ENCODE data around the gene POLR3E.

POLR3E gene

GRCh38 chr16:22375963-22376640 lies 78.9 kb downstream of the POLR3E start:
- TF ChIP-seq, protein P1, sequence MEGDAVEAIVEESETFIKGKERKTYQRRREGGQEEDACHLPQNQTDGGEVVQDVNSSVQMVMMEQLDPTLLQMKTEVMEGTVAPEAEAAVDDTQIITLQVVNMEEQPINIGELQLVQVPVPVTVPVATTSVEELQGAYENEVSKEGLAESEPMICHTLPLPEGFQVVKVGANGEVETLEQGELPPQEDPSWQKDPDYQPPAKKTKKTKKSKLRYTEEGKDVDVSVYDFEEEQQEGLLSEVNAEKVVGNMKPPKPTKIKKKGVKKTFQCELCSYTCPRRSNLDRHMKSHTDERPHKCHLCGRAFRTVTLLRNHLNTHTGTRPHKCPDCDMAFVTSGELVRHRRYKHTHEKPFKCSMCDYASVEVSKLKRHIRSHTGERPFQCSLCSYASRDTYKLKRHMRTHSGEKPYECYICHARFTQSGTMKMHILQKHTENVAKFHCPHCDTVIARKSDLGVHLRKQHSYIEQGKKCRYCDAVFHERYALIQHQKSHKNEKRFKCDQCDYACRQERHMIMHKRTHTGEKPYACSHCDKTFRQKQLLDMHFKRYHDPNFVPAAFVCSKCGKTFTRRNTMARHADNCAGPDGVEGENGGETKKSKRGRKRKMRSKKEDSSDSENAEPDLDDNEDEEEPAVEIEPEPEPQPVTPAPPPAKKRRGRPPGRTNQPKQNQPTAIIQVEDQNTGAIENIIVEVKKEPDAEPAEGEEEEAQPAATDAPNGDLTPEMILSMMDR (IDR thresholded peaks at IDR 0.05; ENCODE audit: insufficient read depth, low read depth, low read length, missing control alignments): no peak
- no peak overlapping the region for H3K4me3 ChIP-seq (ENCODE audit: low read depth, low read length)
- no peak for DNase-seq (ENCODE audit: low read depth)

DNA sequence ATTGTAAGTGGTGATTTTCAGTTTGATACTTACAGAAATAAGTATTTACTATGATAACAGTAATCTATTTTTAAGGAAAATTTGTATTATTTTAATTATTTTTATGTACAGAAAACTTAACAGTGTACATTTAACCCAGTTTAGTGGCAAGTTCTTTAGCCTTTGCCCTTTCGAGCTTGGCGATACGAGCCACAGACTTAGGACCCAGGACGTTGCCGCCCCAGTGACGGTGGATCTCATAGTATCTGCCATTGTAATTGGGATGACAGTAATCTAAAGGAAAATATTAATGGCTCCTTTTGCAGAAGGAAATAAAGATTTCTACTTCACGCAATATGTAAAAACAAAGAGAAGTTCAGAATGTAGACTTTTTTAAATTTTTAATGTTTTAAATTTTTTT lies 82.4 kb downstream of the POLR3E start:
- no peak for DNase-seq (ENCODE audit: low read depth)
- TF ChIP-seq, protein P1 (IDR thresholded peaks at IDR 0.05; ENCODE audit: insufficient read depth, low read depth, low read length, missing control alignments): no peak
- no peak overlapping the region for H3K4me3 ChIP-seq (ENCODE audit: low read depth, low read length)

- no peak overlapping the region for H3K4me3 ChIP-seq (ENCODE audit: low read depth, low read length)
- no peak for DNase-seq (ENCODE audit: low read depth)
- TF ChIP-seq, protein P1 (IDR thresholded peaks at IDR 0.05; ENCODE audit: insufficient read depth, low read depth, low read length, missing control alignments): no peak
Observed at GRCh38 chr16:22380529-22380928, 83.3 kb downstream of the POLR3E start.

DNA sequence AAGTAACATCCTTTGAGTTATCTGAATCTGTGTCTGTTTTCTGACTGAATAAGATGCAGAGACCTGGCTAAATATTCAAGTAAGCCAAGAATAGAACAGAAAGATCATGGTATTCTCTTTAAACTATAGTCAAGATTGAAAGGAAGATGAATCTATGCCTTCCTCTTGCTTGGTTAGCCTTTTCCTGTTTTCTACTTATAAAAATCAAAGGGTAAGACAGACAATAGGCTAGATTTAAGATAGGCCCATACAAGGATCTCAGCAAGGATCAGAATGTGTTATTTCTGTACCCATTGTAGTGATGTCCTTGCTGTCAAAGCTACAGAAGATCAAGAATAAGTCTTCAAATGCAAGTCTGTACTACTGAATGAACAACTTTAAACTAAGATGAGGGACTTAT lies 84.2 kb downstream of the POLR3E start:
- no peak for DNase-seq (ENCODE audit: low read depth)
- no peak overlapping the region for H3K4me3 ChIP-seq (ENCODE audit: low read depth, low read length)
- TF ChIP-seq, protein P1 (IDR thresholded peaks at IDR 0.05; ENCODE audit: insufficient read depth, low read depth, low read length, missing control alignments): no peak

- TF ChIP-seq, protein P1 (IDR thresholded peaks at IDR 0.05; ENCODE audit: insufficient read depth, low read depth, low read length, missing control alignments): no peak
- no peak for DNase-seq (ENCODE audit: low read depth)
- H3K4me3 ChIP-seq (ENCODE audit: low read depth, low read length): no peak overlapping the region
Observed at GRCh38 chr16:22383827-22384226, 86.6 kb downstream of the POLR3E start.
